GM12891 (cell line): ENCODE results near the gene LRRC9.

Source experiments
- POLR2A ChIP-seq: IDR thresholded peaks from 2 replicates; pipeline ENCODE4 v1.6.1; 2011; ENCODE audit warnings: low read depth, low read length, control low read depth
- POLR2AphosphoS5 ChIP-seq: IDR thresholded peaks from 2 replicates; pipeline ENCODE4 v1.6.1; 2011; ENCODE audit warnings: low read depth, low read length, control low read depth
- POU2F2 ChIP-seq: IDR thresholded peaks from 2 replicates; pipeline ENCODE4 v1.6.1; 2011; ENCODE audit warnings: low read depth, mild to moderate bottlenecking, control low read depth, low read length, moderate library complexity

DNA sequence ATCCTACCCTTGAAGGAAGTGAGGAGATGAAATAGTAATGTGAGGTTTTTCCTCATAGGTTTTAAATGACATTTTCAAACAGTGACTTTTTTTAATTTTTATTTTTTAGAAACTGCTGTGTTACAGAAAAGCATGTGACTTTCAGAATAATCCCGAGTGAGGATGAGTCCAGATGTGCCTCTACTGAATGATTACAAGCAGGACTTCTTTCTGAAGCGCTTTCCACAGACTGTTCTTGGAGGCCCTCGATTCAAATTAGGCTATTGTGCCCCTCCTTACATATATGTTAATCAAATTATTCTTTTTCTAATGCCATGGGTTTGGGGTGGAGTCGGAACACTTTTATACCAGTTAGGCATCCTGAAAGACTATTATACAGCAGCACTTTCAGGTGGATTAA, 187.5 kb downstream of the LRRC9 start:
- TF ChIP-seq POLR2AphosphoS5, result no peak
- no peak for TF ChIP-seq POLR2A
- no peak for TF ChIP-seq POU2F2
